Suppressor macrophage treated with lipopolysaccharide for 1 hour (primary cell): ENCODE results near the gene MGLL.
A peak's percentile ranks its signal among the peaks of the same experiment; 100 is the strongest.

Source experiments
- DNase-seq, 3 donors: peaks; one replicate each; pipeline ENCODE4 v3.0.0-alpha.2; 2020 to 2022

MGLL gene

GRCh38 chr3:127834771-127835170 lies 12.5 kb upstream of the MGLL start:
- no peak for DNase-seq

- no peak for DNase-seq
These were observed 11.1 kb upstream of the MGLL start for GRCh38 chr3:127833281-127834032.

GRCh38 chr3:127831723-127832172 lies 9.4 kb upstream of the MGLL start:
- DNase-seq: peak; percentile 63 to 84 (median 68)

GRCh38 chr3:127829537-127829936 lies 7.2 kb upstream of the MGLL start:
- no peak for DNase-seq

- no peak for DNase-seq
These were observed 5.5 kb upstream of the MGLL start for GRCh38 chr3:127827808-127828207.

- DNase-seq: no peak
These were observed 3.4 kb upstream of the MGLL start for GRCh38 chr3:127825756-127826155.

GRCh38 chr3:127824151-127824825 lies 2.0 kb upstream of the MGLL start:
- DNase-seq: no peak

- no peak for DNase-seq
These were observed 1.1 kb upstream of the MGLL start for GRCh38 chr3:127823426-127823857.

GRCh38 chr3:127822682-127823425 lies 539 bp upstream of the MGLL start:
- peak; percentile 65 to 91 (median 81) for DNase-seq

GRCh38 chr3:127821394-127821793 lies 921 bp downstream of the MGLL start:
- DNase-seq: peak; percentile 51 to 76 (median 57)

- DNase-seq: no peak
These were observed 1.4 kb downstream of the MGLL start for GRCh38 chr3:127820826-127821313.

- peak in 2 of 3 donors; percentile 40 to 46 for DNase-seq
These were observed 2.0 kb downstream of the MGLL start for GRCh38 chr3:127820221-127820825.

- DNase-seq: no peak
These were observed 2.7 kb downstream of the MGLL start for GRCh38 chr3:127819656-127820055.

GRCh38 chr3:127819086-127819485 lies 3.2 kb downstream of the MGLL start:
- no peak for DNase-seq

GRCh38 chr3:127817406-127817841 lies 4.9 kb downstream of the MGLL start:
- no peak for DNase-seq

GRCh38 chr3:127816783-127817405 lies 5.4 kb downstream of the MGLL start:
- DNase-seq: peak in 1 of 3 donors; percentile 35

GRCh38 chr3:127815641-127816605 lies 6.4 kb downstream of the MGLL start:
- DNase-seq: no peak

GRCh38 chr3:127815001-127815400 lies 7.3 kb downstream of the MGLL start:
- no peak for DNase-seq

- DNase-seq: no peak
These were observed 8.0 kb downstream of the MGLL start for GRCh38 chr3:127814325-127814781.

- no peak for DNase-seq
These were observed 10.2 kb downstream of the MGLL start for GRCh38 chr3:127812151-127812550.

GRCh38 chr3:127811717-127812116 lies 10.6 kb downstream of the MGLL start:
- no peak for DNase-seq
